K562 (cell line): ENCODE data around the gene ZNF148.

Experiments used
- EZH2 ChIP-seq: IDR thresholded peaks from 2 replicates; pipeline ENCODE4 v1.6.1; 2012; ENCODE audit warnings: low read depth, mild to moderate bottlenecking, inconsistent platforms, low read length, borderline replicate concordance
- ZBTB17 ChIP-seq: fragments of 450-650 bp; formaldehyde crosslinking; IDR thresholded peaks from 2 replicates; pipeline ENCODE4 v1.4.0; 2020; ENCODE audit warnings: mild to moderate bottlenecking
- TF ChIP-seq, protein P1 (sequence below): fragments of 450-650 bp; formaldehyde crosslinking; IDR thresholded peaks from 2 replicates; pipeline ENCODE4 v1.4.0; 2020; ENCODE audit warnings: mild to moderate bottlenecking, mixed read lengths
- TF ChIP-seq, protein P2 (sequence below), 3 experiments: IDR thresholded peaks in 2 of 3; conservative IDR thresholded peaks in 1 of 3; 2 replicates each; pipeline ENCODE4 v1.5.1; 2011 to 2012; ENCODE audit warnings: low read length in 3 of 3, mild to moderate bottlenecking in 3 of 3, control low read depth in 2 of 3, improper control_type of control experiment in 1 of 3, inconsistent platforms in 1 of 3, low read depth in 1 of 3, mixed read lengths in 1 of 3, moderate library complexity in 1 of 3; ENCODE audit not compliant: insufficient read depth in 2 of 3

DNA sequence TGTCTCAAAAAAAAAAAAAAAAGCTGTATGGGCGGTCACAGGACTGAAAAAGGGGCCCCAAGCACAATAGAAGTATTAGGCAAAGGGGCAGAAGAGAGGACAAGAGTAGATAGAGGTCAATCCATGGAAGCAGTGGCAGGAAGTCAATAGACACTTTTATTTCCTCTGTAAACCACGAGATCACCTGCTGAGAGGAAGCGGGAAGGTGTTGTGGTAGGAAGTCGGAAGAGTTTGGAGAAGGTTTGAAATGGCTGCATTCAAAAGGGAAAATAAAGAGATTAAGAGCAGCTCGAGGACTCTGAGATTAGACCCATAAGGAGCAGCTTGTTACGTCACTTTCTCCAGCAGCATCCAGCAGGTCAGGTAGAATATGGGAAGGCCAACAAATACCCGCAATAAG, 14.2 kb upstream of the ZNF148 start:
- TF ChIP-seq EZH2 = no peak
- TF ChIP-seq, protein P1, sequence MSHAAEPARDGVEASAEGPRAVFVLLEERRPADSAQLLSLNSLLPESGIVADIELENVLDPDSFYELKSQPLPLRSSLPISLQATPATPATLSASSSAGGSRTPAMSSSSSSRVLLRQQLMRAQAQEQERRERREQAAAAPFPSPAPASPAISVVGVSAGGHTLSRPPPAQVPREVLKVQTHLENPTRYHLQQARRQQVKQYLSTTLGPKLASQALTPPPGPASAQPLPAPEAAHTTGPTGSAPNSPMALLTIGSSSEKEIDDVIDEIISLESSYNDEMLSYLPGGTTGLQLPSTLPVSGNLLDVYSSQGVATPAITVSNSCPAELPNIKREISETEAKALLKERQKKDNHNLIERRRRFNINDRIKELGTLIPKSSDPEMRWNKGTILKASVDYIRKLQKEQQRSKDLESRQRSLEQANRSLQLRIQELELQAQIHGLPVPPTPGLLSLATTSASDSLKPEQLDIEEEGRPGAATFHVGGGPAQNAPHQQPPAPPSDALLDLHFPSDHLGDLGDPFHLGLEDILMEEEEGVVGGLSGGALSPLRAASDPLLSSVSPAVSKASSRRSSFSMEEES (CRISPR knock-in tag) = no peak
- no peak for TF ChIP-seq ZBTB17
- TF ChIP-seq, protein P2, sequence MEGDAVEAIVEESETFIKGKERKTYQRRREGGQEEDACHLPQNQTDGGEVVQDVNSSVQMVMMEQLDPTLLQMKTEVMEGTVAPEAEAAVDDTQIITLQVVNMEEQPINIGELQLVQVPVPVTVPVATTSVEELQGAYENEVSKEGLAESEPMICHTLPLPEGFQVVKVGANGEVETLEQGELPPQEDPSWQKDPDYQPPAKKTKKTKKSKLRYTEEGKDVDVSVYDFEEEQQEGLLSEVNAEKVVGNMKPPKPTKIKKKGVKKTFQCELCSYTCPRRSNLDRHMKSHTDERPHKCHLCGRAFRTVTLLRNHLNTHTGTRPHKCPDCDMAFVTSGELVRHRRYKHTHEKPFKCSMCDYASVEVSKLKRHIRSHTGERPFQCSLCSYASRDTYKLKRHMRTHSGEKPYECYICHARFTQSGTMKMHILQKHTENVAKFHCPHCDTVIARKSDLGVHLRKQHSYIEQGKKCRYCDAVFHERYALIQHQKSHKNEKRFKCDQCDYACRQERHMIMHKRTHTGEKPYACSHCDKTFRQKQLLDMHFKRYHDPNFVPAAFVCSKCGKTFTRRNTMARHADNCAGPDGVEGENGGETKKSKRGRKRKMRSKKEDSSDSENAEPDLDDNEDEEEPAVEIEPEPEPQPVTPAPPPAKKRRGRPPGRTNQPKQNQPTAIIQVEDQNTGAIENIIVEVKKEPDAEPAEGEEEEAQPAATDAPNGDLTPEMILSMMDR (IDR thresholded peaks at IDR 0.05 in 2 of 3, conservative IDR thresholded peaks at IDR 0.05 in 1 of 3; ENCODE audit: insufficient read depth in 2 of 3, low read depth in 1 of 3, low read length in 3 of 3) = no peak
